ENCODE results near the gene PRDM16. TPM values are rescaled to one million over a fixed set of nuclear protein-coding genes. Genes with fewer than 3 reads are reported as not detected.

Gene PRDM16
- total RNA-seq, 1 experiment from 2014 or later: not detected

GRCh38 chr1:3296326-3296725 lies 227.3 kb downstream of the PRDM16 start:
- intact Hi-C loops (cut with micrococcal nuclease): no loop called here
- TF ChIP-seq CTCF (IDR thresholded peaks at IDR 0.05; ENCODE audit: unreplicated experiment): no peak
- DNase-seq (ENCODE audit: unreplicated experiment): no peak
- Mint-ChIP-seq H3K27me3 (ENCODE audit: insufficient read depth, unreplicated experiment) (no peaks in the 10 kb centered on the region), H3K4me1 (ENCODE audit: insufficient read depth, unreplicated experiment) (no peaks in the 10 kb centered on the region), H3K36me3 (ENCODE audit: insufficient read depth, unreplicated experiment) (no peaks in the 10 kb centered on the region), H3K4me3 (ENCODE audit: unreplicated experiment) (no peak overlapping the region), H3K9me3 (ENCODE audit: unreplicated experiment) (peaks cover 15% of the 10 kb centered on the region), H3K27ac (ENCODE audit: low read depth, unreplicated experiment) (no peak overlapping the region)
- ChIA-PET POLR2A (no interaction called here), CTCF (no interaction called here)
- BruUV-seq (replicated peaks): no TSS peak

GRCh38 chr1:3296826-3297225 lies 227.8 kb downstream of the PRDM16 start:
- POLR2A ChIA-PET: no interaction called here
- Mint-ChIP-seq H3K9me3 (ENCODE audit: unreplicated experiment) (peaks cover 15% of the 10 kb centered on the region), H3K4me3 (ENCODE audit: unreplicated experiment) (no peak overlapping the region), H3K27ac (ENCODE audit: low read depth, unreplicated experiment) (no peak overlapping the region), H3K36me3 (ENCODE audit: insufficient read depth, unreplicated experiment) (no peaks in the 10 kb centered on the region), H3K27me3 (ENCODE audit: insufficient read depth, unreplicated experiment) (no peaks in the 10 kb centered on the region), H3K4me1 (ENCODE audit: insufficient read depth, unreplicated experiment) (no peaks in the 10 kb centered on the region)
- intact Hi-C loops (cut with micrococcal nuclease): no loop called here
- CTCF ChIA-PET: interaction anchor here (0.6 kb wide), 1 partner anchor 12 kb away, joined by 5 read pairs; no protein-coding TSS in a partner anchor
- TF ChIP-seq CTCF (IDR thresholded peaks at IDR 0.05; ENCODE audit: unreplicated experiment): no peak
- BruUV-seq (replicated peaks): no TSS peak
- no peak for DNase-seq (ENCODE audit: unreplicated experiment)

GRCh38 chr1:3297756-3298155 lies 228.8 kb downstream of the PRDM16 start:
- no TSS peak for BruUV-seq (replicated peaks)
- intact Hi-C loops (cut with micrococcal nuclease): no loop called here
- H3K27me3 Mint-ChIP-seq (ENCODE audit: insufficient read depth, unreplicated experiment): no peaks in the 10 kb centered on the region
- H3K4me3 Mint-ChIP-seq (ENCODE audit: unreplicated experiment): no peak overlapping the region
- no peaks in the 10 kb centered on the region for H3K36me3 Mint-ChIP-seq (ENCODE audit: insufficient read depth, unreplicated experiment)
- DNase-seq (ENCODE audit: unreplicated experiment): no peak
- no peak for TF ChIP-seq CTCF (IDR thresholded peaks at IDR 0.05; ENCODE audit: unreplicated experiment)
- POLR2A ChIA-PET: no interaction called here
- CTCF ChIA-PET: interaction anchor here (0.6 to 0.7 kb wide), 2 partner anchors 13 to 253 kb away, joined by 3 to 5 read pairs; no protein-coding TSS in a partner anchor
- peaks cover 8% of the 10 kb centered on the region for H3K9me3 Mint-ChIP-seq (ENCODE audit: unreplicated experiment)
- no peak overlapping the region for H3K27ac Mint-ChIP-seq (ENCODE audit: low read depth, unreplicated experiment)
- H3K4me1 Mint-ChIP-seq (ENCODE audit: insufficient read depth, unreplicated experiment): no peaks in the 10 kb centered on the region

- intact Hi-C loops (cut with micrococcal nuclease): no loop called here
- Mint-ChIP-seq H3K27ac (ENCODE audit: low read depth, unreplicated experiment) (no peak overlapping the region), H3K4me1 (ENCODE audit: insufficient read depth, unreplicated experiment) (no peaks in the 10 kb centered on the region), H3K27me3 (ENCODE audit: insufficient read depth, unreplicated experiment) (no peaks in the 10 kb centered on the region), H3K36me3 (ENCODE audit: insufficient read depth, unreplicated experiment) (no peaks in the 10 kb centered on the region), H3K4me3 (ENCODE audit: unreplicated experiment) (no peak overlapping the region), H3K9me3 (ENCODE audit: unreplicated experiment) (peaks cover 6% of the 10 kb centered on the region)
- ChIA-PET POLR2A (no interaction called here), CTCF (no interaction called here)
- no TSS peak for BruUV-seq (replicated peaks)
- DNase-seq (ENCODE audit: unreplicated experiment): no peak
- no peak for TF ChIP-seq CTCF (IDR thresholded peaks at IDR 0.05; ENCODE audit: unreplicated experiment)
Observed at GRCh38 chr1:3298197-3298596, 229.2 kb downstream of the PRDM16 start.

Data from MCF 10A (cell line).